Frontal cortex (tissue), 4 donors: ENCODE data around the gene LDLRAD4. TPM values are rescaled to one million over a fixed set of nuclear protein-coding genes. Genes with fewer than 3 reads are reported as not detected.

Experiments
- DNase-seq, 2 donors: peaks; one replicate each; pipeline ENCODE4 v3.0.0; 2012; ENCODE audit warnings: low spot score in 2 of 2
- FAIRE-seq: peaks from 2 replicates; lab custom pipeline; 2012; peaks lifted over from hg19 to GRCh38; lab: Jason Lieb, UNC
- total RNA-seq: library from RNA; depleted of rRNA; stranded (reverse); fragments of >200 nt; gene quantifications from one replicate; pipeline ENCODE4 v1.2.3, GENCODE V29; 2014
- donor health status: control.
- donor health status: control.
- donor health status: control.

LDLRAD4 gene
- total RNA-seq, 1 donor from 2014 or later = 60.7 TPM

DNA sequence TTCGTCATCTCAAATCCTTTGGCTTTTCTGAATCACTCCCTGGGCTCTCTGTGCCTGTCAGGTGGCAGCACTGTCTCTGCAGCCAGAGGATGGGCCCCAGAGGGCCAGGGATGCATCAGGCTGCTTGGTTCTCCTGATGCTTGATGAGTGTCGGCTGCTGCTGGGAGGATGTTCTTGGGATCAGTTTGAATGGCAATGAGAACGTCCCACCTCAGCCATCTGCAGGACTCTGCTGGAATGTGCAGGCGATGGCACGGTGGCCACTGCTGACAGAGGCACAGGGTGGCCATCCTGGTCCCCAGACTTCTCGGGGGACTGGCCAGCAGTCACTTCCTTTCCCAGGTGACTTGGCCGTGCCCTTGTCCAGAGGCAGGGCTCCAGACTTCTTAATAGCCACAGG is 361.8 kb downstream of the LDLRAD4 start:
- FAIRE-seq (no peak), DNase-seq (no peak)

DNA sequence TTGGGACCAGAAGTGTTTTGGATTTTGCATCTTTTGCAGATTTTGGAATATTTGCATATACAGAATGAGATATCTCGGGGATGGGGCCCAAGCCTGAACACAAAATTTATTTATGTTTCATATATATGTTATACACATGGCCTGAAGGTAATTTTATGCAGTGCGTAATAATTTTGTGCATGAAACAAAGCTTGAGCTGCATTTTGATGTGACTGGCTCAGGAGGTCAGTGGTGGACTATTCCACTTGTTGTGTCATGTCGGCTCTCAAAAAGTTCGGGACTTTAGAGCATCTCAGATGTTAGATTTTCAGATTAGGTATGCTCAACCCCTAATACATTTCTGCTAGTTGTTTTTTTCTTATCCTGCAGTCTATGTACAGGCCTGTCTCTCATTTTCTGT is 362.4 kb downstream of the LDLRAD4 start:
- DNase-seq = no peak
- no peak for FAIRE-seq

DNA sequence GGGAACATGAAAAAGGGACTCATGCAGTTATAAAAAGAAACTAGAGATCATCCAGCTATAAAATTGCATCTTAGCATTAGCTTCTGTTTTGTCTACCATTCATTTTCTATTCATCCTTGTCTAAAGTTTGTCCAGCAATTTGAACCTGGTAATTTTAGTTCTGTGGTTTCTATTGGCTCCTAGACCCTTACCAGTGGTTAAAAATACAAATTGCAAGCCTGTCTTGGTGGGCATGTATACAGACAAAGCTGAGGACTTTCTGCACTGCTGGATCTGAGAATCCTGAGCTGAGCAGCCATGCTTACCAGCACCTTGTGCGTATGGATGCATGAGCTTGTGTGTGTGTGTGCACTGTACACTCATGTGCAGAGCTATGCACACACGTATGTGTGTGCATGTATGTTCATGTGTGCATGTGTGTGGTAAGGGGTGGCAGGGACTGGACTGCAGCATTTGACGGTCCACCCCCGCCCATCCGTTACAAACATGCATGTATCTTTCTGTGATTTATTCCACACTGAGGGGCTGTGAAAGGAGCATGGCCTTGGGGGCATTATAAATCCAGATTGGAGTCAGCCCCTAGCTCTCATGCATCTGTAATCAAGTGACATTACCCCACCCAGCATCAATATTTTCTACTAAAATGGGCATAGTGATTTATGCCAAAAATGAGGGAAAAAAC is 363.1 kb downstream of the LDLRAD4 start:
- FAIRE-seq = no peak

DNA sequence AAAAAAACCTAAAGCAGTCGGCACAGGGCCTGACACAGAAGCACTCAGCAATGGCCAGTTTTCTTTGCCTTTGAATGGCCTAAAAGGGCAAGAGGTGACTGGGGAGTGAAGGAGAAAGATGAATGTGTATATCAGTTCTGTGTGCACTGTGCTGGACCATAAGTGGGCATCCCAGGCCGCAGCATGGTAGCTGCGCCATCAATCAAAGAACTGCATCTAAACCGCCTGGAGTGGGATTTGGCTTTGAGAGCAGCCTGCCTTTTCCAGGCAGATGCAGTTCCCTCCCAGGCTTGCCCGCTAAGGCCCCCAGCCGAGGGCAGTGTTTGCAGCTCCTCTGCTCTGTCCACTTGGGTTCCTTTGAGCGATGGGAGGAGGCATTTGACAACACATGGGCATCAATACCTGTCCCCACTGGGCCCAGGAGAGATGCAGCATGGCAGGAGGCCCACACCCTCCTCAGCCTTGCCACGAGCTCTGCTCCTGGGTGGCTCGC is 363.7 kb downstream of the LDLRAD4 start:
- no peak for FAIRE-seq
- no peak for DNase-seq

More for the DNA sequence above, 363.1 kb downstream of the LDLRAD4 start:
- DNase-seq = no peak

DNA sequence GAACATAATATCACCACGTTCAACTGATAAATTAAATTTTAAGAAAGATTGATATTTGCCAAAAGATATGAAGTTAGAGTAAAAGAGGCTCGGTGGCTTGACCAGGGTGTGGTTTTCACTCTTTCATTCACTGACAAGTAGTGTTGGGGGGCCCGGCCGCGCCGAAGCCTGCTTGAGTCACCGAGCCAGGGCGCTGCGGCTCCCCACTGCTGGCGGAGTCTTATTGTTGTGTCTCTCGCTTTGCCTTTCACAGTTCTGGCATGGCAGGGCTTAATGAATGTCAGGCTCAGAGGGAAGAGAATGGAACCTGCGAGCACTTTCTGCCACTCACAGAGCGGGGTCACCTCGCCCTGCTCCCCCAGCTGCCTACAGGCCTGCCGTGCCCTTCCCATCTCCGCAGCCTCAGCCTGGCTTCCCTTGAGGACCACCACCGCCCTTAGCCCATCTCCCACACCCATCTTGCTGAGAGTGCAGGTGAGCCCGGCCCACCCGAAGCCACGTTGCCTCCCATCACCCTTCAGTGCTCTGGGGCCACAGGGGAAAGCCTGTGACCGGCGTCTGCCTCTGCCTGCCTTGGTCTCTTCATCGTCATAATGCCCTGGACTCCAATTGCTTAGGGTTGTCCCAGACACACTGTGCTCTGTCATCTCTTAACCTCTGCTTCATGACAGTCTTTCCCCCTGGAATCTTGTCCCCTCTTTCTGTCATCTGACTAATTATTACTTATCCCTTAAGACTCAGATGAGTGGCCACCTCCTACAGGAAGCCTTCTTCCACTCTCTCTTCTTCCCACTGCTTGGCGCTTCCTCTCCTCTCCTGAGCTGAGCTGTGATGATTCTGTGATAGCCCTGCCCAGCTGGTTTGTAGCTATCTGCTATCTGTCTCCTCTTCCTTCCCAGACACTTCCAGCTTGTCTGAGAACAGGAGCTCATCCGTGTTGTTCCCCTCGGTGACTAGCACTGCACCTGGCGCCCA is 365.3 kb downstream of the LDLRAD4 start:
- FAIRE-seq = no peak
- DNase-seq = no peak

DNA sequence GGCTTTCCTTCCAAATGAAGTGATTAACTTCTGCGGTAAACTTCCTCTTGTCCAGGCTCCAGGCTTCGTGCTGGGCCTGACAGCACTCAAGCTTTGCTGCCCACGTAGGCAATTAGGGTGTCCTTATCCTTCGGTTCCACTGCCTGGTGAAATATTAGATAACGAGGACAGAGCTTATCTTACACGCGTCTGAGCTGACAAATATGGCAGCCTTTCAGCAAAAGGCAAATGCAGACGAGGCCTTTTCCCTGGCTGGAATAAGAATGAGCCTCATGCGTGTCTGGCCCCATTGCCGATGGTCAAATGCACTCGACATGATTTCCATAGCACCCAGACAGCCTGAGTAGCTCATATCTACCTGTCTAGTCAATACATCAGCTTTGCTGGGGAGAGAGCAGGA is 366.3 kb downstream of the LDLRAD4 start:
- no peak for DNase-seq
- no peak for FAIRE-seq

DNA sequence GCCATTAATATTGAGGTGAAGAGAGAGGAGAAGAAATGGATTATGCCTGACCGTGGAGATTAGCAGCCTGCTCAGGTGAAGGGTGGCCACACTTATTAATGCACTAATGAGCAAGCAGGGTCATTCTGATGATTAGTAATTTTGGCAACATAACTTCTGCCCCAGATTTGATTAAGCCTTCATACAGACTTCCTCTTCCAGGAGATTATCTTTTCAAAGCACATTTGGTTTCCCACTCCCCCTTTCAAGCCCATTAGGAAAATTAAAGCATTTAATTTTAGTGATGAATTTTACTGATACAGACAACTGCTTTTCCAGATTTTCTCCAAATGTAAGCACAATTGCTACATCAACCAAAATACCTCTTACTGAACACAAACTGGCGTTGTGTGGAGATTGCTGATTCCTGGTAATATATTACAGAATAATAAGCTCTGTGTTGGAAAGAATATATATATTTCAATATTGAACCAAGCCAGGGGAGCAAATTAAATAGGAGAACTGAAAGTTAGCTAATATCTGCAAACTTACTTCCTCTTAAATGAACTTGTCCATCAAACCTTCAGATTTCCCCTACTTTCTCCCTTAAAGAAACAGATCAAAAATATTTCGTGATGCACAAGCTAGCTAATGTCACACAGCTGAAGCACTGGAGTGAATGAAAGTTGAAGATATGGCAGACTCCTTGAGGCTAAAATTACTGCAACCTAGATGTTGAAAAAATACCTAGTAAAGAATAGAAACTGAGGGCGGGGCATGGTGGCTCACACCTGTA is 367.0 kb downstream of the LDLRAD4 start:
- FAIRE-seq = no peak
- no peak for DNase-seq

DNA sequence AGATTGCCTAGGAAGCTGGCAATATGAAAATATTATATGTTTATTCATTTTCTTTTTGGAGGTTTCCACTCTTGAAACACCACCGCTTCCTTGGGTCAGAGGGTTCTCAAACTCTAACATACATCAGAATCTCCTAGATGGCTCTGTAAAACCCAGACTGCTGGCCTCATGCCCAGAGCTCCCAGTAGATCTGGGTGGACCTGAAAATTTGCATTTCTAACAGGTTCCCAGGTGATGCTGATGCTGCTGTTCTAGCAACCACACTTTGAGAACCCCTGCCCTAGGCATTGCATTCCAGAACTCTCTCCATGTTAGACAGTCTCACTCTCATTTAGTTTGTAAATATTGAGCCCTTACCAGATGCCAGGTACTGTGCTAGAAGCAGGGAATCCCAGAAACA is 368.4 kb downstream of the LDLRAD4 start:
- DNase-seq (no peak), FAIRE-seq (no peak)

DNA sequence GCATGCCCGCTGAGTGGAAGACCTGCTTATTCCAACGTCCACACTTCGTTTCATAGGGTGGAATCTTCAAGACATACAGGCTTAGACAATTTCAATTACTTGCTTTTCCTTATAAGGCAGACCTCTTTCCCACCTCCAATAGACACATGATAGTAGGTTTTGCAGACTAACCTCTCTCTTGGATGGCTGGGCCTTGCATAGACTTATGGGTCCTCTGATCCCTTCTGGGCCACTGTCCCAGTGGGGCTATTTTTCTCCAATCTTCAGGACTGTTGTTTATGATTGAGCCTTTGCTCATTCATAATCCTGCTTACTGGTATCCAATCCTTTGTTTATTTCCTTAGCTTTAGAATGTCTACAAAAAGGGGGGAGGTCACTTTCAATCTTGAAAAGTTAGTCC is 368.9 kb downstream of the LDLRAD4 start:
- no peak for FAIRE-seq

DNA sequence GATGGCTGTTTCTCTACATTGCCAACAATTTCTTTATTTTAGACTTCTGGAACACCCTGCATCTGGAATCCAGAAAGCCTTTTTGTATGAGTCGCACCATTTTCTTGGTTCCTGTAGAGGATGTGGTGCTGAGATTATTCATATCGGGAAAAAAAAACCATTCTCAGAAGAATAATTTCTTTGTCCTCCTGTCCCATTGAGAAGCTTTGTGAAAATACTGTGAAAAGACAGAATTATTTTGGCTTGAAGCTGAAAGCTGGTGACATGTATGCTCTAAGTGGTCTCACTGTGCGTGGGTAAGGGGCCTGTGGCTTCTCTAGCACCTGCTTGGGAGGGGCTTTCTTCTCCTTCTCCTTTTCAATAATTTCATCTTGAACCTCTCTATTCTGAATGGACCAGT is 369.4 kb downstream of the LDLRAD4 start:
- DNase-seq (no peak), FAIRE-seq (no peak)

More for the DNA sequence above, 368.9 kb downstream of the LDLRAD4 start:
- DNase-seq = no peak

DNA sequence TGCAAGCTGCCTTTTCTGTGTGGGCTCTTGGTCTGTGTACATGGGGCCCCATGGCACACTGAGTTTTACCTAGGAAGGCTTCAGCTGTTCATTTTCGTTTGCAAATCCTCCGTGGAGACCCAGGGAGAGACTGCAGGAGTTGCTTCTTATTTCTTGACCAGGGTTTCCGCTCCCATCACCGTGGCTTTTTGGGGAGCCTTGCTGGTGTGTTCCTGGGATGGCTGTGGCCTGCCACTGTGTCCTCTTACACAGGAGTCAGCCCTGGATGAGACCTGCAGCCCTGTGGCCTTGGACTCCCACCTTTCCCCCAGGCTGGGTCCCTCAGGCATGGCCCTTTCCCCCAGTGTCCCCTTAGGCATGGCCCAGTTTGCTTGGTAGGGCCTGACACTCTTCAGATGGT is 370.8 kb downstream of the LDLRAD4 start:
- no peak for DNase-seq
- no peak for FAIRE-seq

DNA sequence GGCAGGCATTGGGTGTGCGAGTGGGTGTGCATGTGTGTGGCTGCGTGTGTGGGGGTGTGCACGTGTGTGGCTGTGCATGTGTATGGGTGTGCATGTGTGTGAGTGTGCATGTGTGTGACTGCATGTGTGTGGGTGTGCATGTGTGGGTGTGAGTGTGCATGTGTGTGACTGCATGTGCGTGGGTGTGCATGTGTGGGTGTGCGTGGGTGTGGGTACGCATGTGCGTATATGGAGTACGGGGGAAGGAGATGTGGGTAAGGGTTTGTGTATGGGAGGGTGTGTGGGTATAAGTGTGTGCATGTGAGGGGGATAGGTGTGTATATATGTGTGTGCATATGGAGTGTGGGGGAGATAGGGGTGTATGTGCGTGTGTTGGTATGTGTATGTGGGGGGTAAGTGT is 371.4 kb downstream of the LDLRAD4 start:
- no peak for DNase-seq
- no peak for FAIRE-seq

DNA sequence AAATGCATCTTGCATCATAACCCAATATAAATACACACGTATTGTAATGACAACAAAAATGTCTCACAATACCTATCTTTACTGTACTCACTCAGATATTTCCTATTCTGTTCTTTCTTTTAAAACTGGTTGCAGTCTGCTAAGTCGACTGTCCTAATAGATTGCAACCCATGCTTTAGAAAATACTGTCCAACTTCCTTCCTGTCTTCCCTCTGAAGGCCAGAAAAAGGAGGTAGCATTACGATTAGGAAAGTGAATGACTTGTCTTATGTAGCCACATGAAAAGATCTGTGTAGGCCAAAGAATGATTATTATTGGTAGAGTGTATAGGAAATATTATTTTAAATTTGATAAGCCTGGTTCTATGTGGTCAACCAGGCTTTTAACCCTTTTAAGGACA is 373.7 kb downstream of the LDLRAD4 start:
- no peak for FAIRE-seq
- no peak for DNase-seq

DNA sequence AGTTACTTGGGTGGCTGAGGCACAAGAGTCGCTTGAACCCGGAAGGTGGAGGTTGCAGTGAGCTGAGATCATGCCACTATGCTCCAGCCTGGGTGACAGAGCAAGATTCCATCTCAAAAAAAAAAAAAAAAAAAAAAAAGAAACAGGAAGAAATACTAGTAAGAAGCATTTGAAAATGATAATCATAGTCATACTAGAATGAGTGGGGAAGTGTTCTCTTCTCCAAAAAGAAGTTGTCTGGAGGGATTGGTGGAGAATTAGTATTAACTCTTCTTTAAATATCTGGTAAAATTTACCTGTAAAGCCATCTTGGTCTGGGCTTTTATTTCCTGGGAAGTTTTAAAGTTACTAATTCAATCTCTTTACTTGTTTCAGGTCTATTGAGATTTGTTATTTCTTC is 376.0 kb downstream of the LDLRAD4 start:
- DNase-seq (no peak), FAIRE-seq (no peak)

DNA sequence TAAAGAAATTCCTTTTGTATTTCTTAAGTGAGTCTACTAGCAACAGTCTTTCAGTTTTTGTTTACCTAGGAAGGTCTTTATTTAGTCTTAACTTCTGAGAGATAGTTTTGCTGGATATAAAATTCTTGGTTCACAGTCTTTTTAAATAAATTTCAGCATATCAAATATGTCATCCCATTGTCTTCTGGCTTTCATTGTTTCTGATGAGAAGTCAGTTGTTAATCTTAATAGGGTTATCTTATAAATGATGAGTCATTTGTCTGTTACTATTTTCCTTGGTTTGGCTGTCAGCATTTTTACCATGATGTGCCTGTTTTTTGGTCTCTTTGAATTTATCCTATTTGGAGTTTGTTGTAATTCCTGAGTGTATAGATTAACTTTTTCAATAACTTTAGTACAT is 378.5 kb downstream of the LDLRAD4 start:
- no peak for DNase-seq
- FAIRE-seq = no peak

DNA sequence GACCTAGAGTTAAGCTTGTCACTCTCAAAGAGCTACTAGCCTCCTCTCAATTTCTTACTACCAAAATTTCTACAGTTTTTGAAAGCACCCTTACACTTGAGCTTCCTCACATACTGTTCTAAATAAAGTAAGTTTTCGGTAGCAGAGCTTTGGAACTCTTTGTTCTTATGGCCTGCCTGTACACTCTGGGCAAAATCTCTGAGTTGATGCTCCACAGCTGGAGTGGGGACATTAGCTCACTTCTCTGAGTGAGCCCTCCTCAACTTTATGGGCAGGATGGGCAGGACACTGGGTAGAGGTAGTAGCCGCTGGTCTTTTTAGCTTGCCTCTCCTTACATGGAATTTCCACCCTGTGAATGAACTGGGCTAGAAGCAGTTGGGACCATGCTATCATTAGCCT is 380.0 kb downstream of the LDLRAD4 start:
- FAIRE-seq = no peak
- DNase-seq = no peak

DNA sequence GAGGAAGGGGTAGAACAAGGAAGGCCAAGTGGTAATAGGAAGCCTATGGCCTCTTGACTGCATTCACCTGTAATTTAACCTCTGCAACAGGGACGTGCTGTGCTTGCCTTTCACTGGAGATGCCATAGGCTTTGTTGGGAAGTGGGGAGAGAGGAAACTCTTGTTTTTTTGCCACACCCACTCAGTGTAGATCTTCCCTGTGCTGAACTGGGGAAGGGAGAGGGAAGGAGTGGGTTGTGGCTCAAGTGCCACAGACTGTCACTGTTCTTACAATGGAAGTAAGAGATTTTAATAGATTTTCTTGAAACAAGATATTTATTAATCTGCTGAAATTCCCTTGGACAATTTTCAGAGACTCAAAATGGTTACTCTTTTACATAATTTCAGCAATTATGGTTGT is 380.5 kb downstream of the LDLRAD4 start:
- no peak for DNase-seq
- no peak for FAIRE-seq

DNA sequence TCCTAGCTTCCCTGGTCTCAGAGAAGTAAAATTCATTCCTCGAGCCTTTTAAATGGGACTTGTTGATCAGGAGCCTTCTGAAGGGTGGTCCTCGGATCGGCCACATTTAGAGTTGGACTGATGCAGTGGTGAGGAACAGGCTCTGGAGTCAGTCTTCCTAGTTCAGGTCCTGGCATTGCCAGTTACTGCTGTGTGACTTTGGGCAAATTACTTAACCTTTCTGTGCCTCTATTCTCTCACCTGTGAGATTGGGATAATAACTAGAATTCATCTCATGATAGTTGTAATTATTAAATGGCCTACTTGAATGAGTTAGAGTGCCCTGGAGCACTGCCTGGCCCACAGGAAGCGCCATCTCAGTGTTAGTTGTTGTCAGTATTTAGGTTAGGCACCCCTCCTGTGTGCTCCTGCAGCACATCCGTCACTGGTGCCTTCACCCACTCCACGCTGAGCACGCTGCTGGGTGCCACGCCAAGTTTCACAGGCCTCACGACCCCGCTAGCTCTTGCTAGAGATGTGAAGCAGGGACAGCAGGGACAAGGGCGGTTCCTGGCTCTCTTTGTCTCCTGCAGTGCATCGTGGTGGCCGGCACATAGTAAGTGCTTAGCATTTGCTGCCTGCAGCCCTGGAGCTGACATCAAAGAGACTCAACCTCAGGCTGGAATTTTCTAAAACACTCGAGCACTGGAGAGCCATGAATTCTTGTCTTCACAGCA is 384.9 kb downstream of the LDLRAD4 start:
- FAIRE-seq (no peak), DNase-seq (no peak)

DNA sequence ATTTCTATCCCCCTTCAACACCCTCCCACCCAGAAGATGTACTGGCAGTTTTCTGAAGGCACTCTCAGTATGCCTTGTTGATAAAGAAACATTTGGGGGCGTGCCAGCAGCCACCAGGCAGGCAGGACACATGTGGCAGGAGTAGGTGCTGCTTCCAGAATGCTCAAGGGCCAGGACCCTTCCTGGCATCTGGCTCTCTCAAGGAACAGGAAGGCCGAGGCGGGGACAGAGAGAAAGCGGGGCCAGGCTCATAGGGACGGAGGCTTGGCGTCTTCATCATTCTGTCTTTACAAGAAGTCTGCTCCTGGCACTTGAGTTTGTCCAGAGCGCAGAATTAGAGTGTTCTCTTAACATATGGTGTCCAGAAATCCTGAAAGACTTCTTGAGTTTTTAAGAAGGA is 386.2 kb downstream of the LDLRAD4 start:
- no peak for FAIRE-seq
- DNase-seq = no peak

DNA sequence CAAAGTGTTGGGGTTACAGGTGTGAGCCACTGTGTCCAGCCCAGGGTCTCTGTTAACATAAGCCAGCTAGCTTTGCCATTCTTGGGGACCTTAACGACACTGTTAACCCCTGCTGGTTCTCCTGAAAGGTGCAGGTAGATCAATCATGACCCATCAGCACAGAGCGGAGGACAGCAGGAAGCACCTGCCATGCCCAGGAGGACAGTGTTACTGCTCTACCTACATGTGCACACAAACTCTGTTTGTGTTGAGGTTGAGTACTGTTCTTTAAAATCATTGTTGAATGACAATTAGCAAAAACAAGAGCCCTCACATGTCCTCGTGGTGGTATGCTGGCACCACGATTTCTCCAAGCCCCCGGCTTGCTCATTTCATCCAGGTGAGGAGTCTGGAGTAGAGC is 386.9 kb downstream of the LDLRAD4 start:
- FAIRE-seq (no peak), DNase-seq (no peak)
